ENCODE measurements around the gene BTAF1. TPM values are rescaled to one million over a fixed set of nuclear protein-coding genes. Genes with fewer than 3 reads are reported as not detected.

The BTAF1 gene
- total RNA-seq, 1 experiment from 2014 or later, result 33.8 TPM

DNA sequence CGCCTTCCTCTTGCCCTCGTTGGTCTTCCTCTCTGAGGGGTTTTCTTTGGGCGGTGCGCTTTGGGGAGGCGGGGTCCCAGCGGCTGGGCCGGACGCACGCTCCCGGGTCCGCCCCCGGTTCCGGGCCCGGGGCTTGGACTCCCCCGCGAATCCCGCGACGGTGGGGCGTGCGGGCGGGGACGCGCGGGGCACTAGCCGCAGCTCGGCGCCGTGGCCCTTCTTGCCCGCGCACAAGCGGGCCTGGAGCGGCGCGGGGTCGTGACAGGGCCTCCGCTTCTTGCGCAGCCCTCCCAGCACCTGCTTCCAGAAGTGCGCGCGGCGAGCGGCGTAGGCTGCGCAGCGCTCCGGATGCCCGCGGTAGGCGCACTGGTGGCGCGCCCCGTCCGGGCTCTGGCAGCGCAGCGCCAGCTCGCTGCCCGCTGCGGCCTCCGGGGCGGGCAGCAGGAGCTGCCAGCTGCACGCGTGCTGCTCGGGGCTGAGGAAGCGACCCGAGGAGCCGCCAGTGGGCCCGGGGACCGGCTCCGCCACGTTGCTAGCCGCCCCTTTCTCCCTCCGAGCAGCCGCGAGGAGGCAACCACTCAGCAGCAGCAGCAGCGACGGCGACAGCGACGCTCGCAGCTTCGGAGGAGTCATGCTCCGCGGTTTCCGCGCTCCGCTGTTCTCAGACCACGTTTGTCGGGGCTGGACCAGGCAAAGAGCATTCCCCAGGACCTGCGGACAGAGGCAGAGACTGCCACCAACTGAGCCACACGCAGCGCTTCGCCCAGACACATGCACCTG is 15.0 kb upstream of the BTAF1 start:
- intact Hi-C loops (cut with micrococcal nuclease; ENCODE audit: unreplicated experiment), result loop anchor here (10.0 kb wide), 1 partner anchor 274 kb away; the partner anchor contains the start of gene PPP1R3C
- Histone ChIP-seq H3K9me3 (ENCODE audit: control insufficient read depth, insufficient read depth, low read depth, low read length) (no peaks in the 10 kb centered on the region), H3K36me3 (ENCODE audit: control insufficient read depth, insufficient read depth, low read length) (no peaks in the 10 kb centered on the region), H3K4me1 (ENCODE audit: control insufficient read depth, insufficient read depth, low read length) (peaks cover 10% of the 10 kb centered on the region; the same call in 1 of the 2 replicates), H3K4me3 (ENCODE audit: low read depth in 2 of 2, low read length in 2 of 2) (peak overlapping the region; percentile 68 to 89), H3K27me3 (ENCODE audit: control insufficient read depth, insufficient read depth, low read length) (no peaks in the 10 kb centered on the region), H3K27ac (ENCODE audit: low read length) (peak overlapping the region; percentile 83)
- TF ChIP-seq, protein P1, sequence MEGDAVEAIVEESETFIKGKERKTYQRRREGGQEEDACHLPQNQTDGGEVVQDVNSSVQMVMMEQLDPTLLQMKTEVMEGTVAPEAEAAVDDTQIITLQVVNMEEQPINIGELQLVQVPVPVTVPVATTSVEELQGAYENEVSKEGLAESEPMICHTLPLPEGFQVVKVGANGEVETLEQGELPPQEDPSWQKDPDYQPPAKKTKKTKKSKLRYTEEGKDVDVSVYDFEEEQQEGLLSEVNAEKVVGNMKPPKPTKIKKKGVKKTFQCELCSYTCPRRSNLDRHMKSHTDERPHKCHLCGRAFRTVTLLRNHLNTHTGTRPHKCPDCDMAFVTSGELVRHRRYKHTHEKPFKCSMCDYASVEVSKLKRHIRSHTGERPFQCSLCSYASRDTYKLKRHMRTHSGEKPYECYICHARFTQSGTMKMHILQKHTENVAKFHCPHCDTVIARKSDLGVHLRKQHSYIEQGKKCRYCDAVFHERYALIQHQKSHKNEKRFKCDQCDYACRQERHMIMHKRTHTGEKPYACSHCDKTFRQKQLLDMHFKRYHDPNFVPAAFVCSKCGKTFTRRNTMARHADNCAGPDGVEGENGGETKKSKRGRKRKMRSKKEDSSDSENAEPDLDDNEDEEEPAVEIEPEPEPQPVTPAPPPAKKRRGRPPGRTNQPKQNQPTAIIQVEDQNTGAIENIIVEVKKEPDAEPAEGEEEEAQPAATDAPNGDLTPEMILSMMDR (IDR thresholded peaks at IDR 0.05), result peak; percentile 95
- TF ChIP-seq TCF7L2 (IDR thresholded peaks at IDR 0.05; ENCODE audit: low read depth, low read length) (no peak), SIN3A (IDR thresholded peaks at IDR 0.05; ENCODE audit: borderline replicate concordance, insufficient read depth, low read depth, low read length) (peak; percentile 84; the same call in 1 of the 2 replicates), POLR2AphosphoS5 (IDR thresholded peaks at IDR 0.05; ENCODE audit: low read depth, low read length) (peak; percentile 57; the same call in 1 of the 2 replicates)
- TF ChIP-seq, protein P2, sequence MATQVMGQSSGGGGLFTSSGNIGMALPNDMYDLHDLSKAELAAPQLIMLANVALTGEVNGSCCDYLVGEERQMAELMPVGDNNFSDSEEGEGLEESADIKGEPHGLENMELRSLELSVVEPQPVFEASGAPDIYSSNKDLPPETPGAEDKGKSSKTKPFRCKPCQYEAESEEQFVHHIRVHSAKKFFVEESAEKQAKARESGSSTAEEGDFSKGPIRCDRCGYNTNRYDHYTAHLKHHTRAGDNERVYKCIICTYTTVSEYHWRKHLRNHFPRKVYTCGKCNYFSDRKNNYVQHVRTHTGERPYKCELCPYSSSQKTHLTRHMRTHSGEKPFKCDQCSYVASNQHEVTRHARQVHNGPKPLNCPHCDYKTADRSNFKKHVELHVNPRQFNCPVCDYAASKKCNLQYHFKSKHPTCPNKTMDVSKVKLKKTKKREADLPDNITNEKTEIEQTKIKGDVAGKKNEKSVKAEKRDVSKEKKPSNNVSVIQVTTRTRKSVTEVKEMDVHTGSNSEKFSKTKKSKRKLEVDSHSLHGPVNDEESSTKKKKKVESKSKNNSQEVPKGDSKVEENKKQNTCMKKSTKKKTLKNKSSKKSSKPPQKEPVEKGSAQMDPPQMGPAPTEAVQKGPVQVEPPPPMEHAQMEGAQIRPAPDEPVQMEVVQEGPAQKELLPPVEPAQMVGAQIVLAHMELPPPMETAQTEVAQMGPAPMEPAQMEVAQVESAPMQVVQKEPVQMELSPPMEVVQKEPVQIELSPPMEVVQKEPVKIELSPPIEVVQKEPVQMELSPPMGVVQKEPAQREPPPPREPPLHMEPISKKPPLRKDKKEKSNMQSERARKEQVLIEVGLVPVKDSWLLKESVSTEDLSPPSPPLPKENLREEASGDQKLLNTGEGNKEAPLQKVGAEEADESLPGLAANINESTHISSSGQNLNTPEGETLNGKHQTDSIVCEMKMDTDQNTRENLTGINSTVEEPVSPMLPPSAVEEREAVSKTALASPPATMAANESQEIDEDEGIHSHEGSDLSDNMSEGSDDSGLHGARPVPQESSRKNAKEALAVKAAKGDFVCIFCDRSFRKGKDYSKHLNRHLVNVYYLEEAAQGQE (IDR thresholded peaks at IDR 0.05; ENCODE audit: insufficient read depth in 1 of 2, low read depth in 2 of 2, low read length in 1 of 2), result peak in 1 of 2 experiments; percentile 70; a peak in 1 of 4 replicates
- in situ Hi-C loops (cut with HindIII; ENCODE audit: low pct_unique_long_range_greater_than_20kb, low sequenced_read_pairs), result no loop called here
- ChIA-PET CTCF (interaction anchor here (1.6 kb wide), 1 partner anchor 150 kb away, joined by 7 read pairs; no protein-coding TSS in a partner anchor), POLR2A (interaction anchor here (0.6 kb wide), 2 partner anchors 27 to 135 kb away, joined by 7 read pairs; no protein-coding TSS in a partner anchor)
- ATAC-seq, result peak; percentile 96
- DNase-seq (ENCODE audit: low read depth, low spot score), result peak; percentile 87
- BruUV-seq (replicated peaks), result no TSS peak

- H3K4me3 ChIP-seq (ENCODE audit: low read depth in 2 of 2, low read length in 2 of 2), result peak within 1 kb of the TSS; percentile 68 to 89
- ATAC-seq, result 0 out of 2 replicates have a peak, but pooled peaks have one; percentile 26
- peak within 1 kb of the TSS; percentile 37 for H3K27ac ChIP-seq (ENCODE audit: low read length)
- H3K27me3 ChIP-seq (ENCODE audit: control insufficient read depth, insufficient read depth, low read length), result no peaks in the 10 kb centered on the region
- no peak for DNase-seq (ENCODE audit: low read depth, low spot score)
- ChIA-PET POLR2A (interaction anchor here (0.6 kb wide), 1 partner anchor 27 kb away, joined by 7 read pairs; no protein-coding TSS in a partner anchor), CTCF (interaction anchor here (1.6 kb wide), 1 partner anchor 151 kb away, joined by 7 read pairs; no protein-coding TSS in a partner anchor)
- H3K36me3 ChIP-seq (ENCODE audit: control insufficient read depth, insufficient read depth, low read length), result no peaks in the 10 kb centered on the region
- TF ChIP-seq, protein P1 (IDR thresholded peaks at IDR 0.05), result peak; percentile 61
- TF ChIP-seq POLR2AphosphoS5 (IDR thresholded peaks at IDR 0.05; ENCODE audit: low read depth, low read length), result no peak
- TF ChIP-seq TCF7L2 (IDR thresholded peaks at IDR 0.05; ENCODE audit: low read depth, low read length), result peak; percentile 93
- intact Hi-C loops (cut with micrococcal nuclease; ENCODE audit: unreplicated experiment) (loop anchor here (10.0 kb wide), 1 partner anchor 274 kb away; the partner anchor contains the start of gene PPP1R3C), in situ Hi-C loops (cut with HindIII; ENCODE audit: low pct_unique_long_range_greater_than_20kb, low sequenced_read_pairs) (no loop called here)
- peaks cover 10% of the 10 kb centered on the region; the same call in 1 of the 2 replicates for H3K4me1 ChIP-seq (ENCODE audit: control insufficient read depth, insufficient read depth, low read length)
- no peaks in the 10 kb centered on the region for H3K9me3 ChIP-seq (ENCODE audit: control insufficient read depth, insufficient read depth, low read depth, low read length)
- no TSS peak for BruUV-seq (replicated peaks)
These were observed 14.4 kb upstream of the BTAF1 start, which contains the start of gene FGFBP3 for GRCh38 chr10:91909117-91909677. TSS of gene FGFBP3 (minus strand) at chr10:91909486. CDS start at chr10:91908969, 517 bp downstream.

Measured in Panc1 (cell line).